Neuron (in vitro differentiated cells): ENCODE data around the gene DNAJC1.
A peak's percentile ranks its signal among the peaks of the same experiment; 100 is the strongest.
"Not testable (repeated sequence)": the region's sequence is repeated elsewhere in the genome, so short reads cannot be mapped to it uniquely, and the experiment has no call there.

Experiments
- H2AFZ ChIP-seq: one replicate; pipeline ENCODE4 v1.6.1; 2013; ENCODE audit warnings: low read depth, mild to moderate bottlenecking, inconsistent platforms, low read length, moderate library complexity
- H3K27me3 ChIP-seq: one replicate; pipeline ENCODE4 v1.6.1; 2013; ENCODE audit warnings: low read length; ENCODE audit not compliant: insufficient read depth
- H3K36me3 ChIP-seq: one replicate; pipeline ENCODE4 v1.6.1; 2013; ENCODE audit warnings: low read length; ENCODE audit not compliant: insufficient read depth
- H3K4me1 ChIP-seq: one replicate; pipeline ENCODE4 v1.6.1; 2013; ENCODE audit warnings: low read length; ENCODE audit not compliant: insufficient read depth
- H3K4me3 ChIP-seq: 2 replicates; pipeline ENCODE4 v1.5.1; 2013; ENCODE audit warnings: mild to moderate bottlenecking, low read length, moderate library complexity
- H3K9me3 ChIP-seq: one replicate; pipeline ENCODE4 v1.6.1; 2013; ENCODE audit warnings: low read length

DNAJC1 gene, protein sequence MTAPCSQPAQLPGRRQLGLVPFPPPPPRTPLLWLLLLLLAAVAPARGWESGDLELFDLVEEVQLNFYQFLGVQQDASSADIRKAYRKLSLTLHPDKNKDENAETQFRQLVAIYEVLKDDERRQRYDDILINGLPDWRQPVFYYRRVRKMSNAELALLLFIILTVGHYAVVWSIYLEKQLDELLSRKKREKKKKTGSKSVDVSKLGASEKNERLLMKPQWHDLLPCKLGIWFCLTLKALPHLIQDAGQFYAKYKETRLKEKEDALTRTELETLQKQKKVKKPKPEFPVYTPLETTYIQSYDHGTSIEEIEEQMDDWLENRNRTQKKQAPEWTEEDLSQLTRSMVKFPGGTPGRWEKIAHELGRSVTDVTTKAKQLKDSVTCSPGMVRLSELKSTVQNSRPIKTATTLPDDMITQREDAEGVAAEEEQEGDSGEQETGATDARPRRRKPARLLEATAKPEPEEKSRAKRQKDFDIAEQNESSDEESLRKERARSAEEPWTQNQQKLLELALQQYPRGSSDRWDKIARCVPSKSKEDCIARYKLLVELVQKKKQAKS

DNA sequence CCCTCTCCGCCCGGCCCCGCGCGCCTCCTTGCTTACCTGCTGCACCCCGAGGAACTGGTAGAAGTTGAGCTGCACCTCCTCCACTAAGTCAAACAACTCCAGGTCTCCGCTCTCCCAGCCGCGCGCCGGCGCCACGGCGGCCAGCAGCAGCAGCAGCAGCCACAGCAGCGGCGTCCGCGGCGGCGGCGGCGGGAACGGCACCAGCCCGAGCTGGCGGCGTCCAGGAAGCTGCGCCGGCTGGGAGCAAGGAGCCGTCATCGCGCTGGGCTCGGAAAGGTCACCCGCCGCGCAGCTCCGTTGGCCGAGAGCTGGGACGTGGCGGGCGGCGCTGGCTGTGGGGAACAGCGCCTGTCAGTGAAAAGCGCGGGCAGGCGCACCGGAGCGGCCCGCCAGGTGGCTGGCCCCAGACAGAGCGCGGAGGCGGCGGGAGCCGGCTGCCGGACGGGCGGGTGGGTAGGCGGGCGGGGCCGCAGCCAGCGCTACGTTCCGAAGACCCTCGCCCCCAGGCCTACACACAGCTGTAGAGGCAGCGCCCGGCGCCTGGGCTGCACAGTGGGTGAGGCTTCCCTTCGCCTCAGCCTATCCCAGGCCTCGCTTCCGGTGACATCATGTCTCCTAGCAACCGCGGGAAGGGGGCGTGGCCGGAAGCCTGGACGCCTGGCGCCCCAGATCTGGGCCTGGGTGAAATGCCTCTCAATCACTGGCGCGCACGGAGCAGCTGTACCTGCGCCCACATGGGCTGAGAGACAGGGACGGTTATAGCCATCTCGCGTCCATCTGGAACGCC lies at the start of gene DNAJC1:
Gene DNAJC1, minus strand, starts transcription at position 554 of the 787 bp plus-strand sequence. Its CDS starts 296 bp downstream, at position 258.
- Histone ChIP-seq H3K9me3 (no peaks in the 10 kb centered on the region), H3K36me3 (no peaks in the 10 kb centered on the region), H2AFZ (peak within 1 kb of the TSS; percentile 95), H3K4me1 (peaks cover 20% of the 10 kb centered on the region), H3K27me3 (no peaks in the 10 kb centered on the region), H3K4me3 (peak within 1 kb of the TSS; percentile 85)

GRCh38 chr10:22053048-22053447 lies 49.5 kb upstream of the DNAJC1 start:
- no peaks in the 10 kb centered on the region for H3K27me3 ChIP-seq
- no peak overlapping the region for H2AFZ ChIP-seq
- no peak overlapping the region for H3K4me3 ChIP-seq
- peaks cover 7% of the 10 kb centered on the region for H3K4me1 ChIP-seq
- H3K36me3 ChIP-seq, result no peaks in the 10 kb centered on the region
- H3K9me3 ChIP-seq, result no peaks in the 10 kb centered on the region

DNA sequence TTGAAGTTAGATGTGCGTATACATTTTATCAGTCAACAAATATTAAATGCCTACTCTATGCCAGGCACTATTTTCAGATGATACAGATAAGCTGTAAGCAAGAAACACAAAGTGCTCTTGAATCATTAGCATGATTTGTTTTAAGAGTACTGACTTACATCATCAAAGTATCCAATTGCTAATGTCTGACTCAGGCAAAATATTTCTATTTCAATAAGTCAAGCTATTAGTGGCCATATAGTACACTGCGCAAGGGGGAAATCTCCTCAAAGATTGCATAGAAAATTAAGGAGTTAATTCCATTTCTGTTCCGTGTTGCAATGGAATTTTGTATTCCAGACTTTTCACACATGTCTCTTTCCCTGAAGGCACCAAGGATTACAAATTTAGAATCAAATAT lies 46.1 kb upstream of the DNAJC1 start:
- no peaks in the 10 kb centered on the region for H3K36me3 ChIP-seq
- no peaks in the 10 kb centered on the region for H3K27me3 ChIP-seq
- H3K4me3 ChIP-seq, result no peak overlapping the region
- no peaks in the 10 kb centered on the region for H3K9me3 ChIP-seq
- H2AFZ ChIP-seq, result no peak overlapping the region
- peaks cover 4% of the 10 kb centered on the region for H3K4me1 ChIP-seq

- no peaks in the 10 kb centered on the region for H3K36me3 ChIP-seq
- no peak overlapping the region for H3K4me3 ChIP-seq
- H3K27me3 ChIP-seq, result no peaks in the 10 kb centered on the region
- no peak overlapping the region for H2AFZ ChIP-seq
- peaks cover 1% of the 10 kb centered on the region for H3K4me1 ChIP-seq
- no peaks in the 10 kb centered on the region for H3K9me3 ChIP-seq
These were observed 44.3 kb upstream of the DNAJC1 start for GRCh38 chr10:22047812-22048211.

DNA sequence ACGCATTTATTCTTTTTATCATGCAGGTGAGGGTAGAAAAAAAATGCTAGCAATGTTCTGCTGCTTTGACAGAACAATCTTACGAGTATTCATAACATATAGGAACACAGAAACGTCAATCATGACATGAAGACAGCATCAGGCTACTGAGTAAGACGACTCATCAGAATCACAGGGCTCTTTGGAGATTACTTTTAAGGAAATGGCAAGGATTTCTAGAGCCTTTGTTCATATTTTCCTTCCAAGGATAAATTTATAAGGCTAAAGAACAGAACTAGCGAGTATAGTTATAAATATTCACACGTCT lies 39.8 kb upstream of the DNAJC1 start:
- H3K9me3 ChIP-seq, result no peaks in the 10 kb centered on the region
- H3K4me3 ChIP-seq, result no peak overlapping the region
- no peak overlapping the region for H2AFZ ChIP-seq
- no peaks in the 10 kb centered on the region for H3K27me3 ChIP-seq
- no peaks in the 10 kb centered on the region for H3K4me1 ChIP-seq
- H3K36me3 ChIP-seq, result no peaks in the 10 kb centered on the region

GRCh38 chr10:22042557-22043326 lies 39.2 kb upstream of the DNAJC1 start:
- no peaks in the 10 kb centered on the region for H3K4me1 ChIP-seq
- no peak overlapping the region for H3K4me3 ChIP-seq
- no peaks in the 10 kb centered on the region for H3K27me3 ChIP-seq
- no peaks in the 10 kb centered on the region for H3K9me3 ChIP-seq
- no peak overlapping the region for H2AFZ ChIP-seq
- H3K36me3 ChIP-seq, result no peaks in the 10 kb centered on the region

DNA sequence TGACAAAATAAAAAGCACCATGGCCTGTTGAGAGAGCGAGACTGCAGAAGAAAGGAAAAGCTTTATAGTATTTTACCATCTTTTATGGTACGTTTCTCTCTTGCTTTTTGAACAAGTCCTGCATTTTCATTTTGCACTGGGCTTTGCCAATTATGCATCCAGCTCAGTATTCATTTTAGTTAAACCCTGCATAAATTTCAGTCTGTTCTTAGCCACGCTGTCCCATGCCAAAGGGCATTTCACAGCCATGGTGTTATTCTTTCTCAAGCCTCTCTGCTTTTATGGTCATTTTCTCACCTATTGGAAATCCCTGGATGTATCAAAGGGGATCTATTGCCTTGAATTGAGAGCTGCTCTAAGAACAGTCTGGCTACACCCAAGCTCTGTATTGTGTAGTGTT lies 30.8 kb upstream of the DNAJC1 start:
- no peak overlapping the region for H2AFZ ChIP-seq
- H3K4me1 ChIP-seq, result no peaks in the 10 kb centered on the region
- H3K9me3 ChIP-seq, result no peaks in the 10 kb centered on the region
- H3K4me3 ChIP-seq, result no peak overlapping the region
- no peaks in the 10 kb centered on the region for H3K27me3 ChIP-seq
- H3K36me3 ChIP-seq, result no peaks in the 10 kb centered on the region

- H3K27me3 ChIP-seq, H3K4me1 ChIP-seq, H3K9me3 ChIP-seq, H2AFZ ChIP-seq, H3K36me3 ChIP-seq, H3K4me3 ChIP-seq: not testable (repeated sequence)
These were observed 28.7 kb upstream of the DNAJC1 start for GRCh38 chr10:22032268-22032667.

- H3K9me3 ChIP-seq, result no peaks in the 10 kb centered on the region
- no peak overlapping the region for H3K4me3 ChIP-seq
- no peak overlapping the region for H2AFZ ChIP-seq
- no peaks in the 10 kb centered on the region for H3K27me3 ChIP-seq
- no peaks in the 10 kb centered on the region for H3K36me3 ChIP-seq
- no peaks in the 10 kb centered on the region for H3K4me1 ChIP-seq
These were observed 26.9 kb upstream of the DNAJC1 start for GRCh38 chr10:22030421-22030820.

DNA sequence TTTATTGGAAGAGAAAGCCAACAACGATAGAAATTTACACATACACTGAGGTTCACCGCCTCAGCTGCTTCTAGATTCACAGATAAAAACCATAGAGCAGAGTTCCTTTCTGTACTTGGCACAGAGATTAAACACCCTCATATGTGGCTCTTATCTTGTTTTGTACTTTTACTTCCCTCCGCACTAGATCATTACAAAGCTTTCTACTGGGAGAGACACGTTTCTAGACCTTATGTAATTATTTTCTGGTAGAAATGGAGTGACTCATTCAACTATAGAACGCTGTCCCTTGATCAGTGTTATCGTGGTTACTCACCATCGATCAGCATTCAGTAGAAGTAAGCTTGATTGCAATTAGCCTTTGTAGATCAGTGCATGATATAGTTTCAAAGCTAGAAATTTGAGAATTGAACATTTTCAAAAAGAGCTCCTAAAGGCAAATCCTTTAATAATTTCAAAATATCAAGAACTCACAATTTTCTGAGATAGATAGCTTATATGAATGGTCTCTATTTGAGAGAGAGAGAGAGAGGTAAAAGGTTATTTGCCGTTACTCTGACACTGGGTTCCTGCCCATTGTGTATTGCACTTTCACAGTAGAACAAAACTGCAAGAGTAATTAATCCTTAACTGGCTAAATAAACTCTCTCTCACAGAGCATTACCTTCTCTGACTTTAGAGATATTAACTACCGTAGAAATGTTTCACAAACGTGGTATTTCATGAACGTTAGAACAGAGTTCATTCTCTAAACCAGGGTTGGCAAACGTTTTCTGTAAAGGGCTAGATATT lies 26.1 kb upstream of the DNAJC1 start:
- no peak overlapping the region for H2AFZ ChIP-seq
- peaks cover 3% of the 10 kb centered on the region for H3K9me3 ChIP-seq
- H3K27me3 ChIP-seq, result no peaks in the 10 kb centered on the region
- H3K4me1 ChIP-seq, result no peaks in the 10 kb centered on the region
- H3K4me3 ChIP-seq, result no peak overlapping the region
- no peaks in the 10 kb centered on the region for H3K36me3 ChIP-seq

- Histone ChIP-seq H3K4me1 (no peaks in the 10 kb centered on the region), H3K4me3 (no peak overlapping the region), H2AFZ (no peak overlapping the region), H3K9me3 (peaks cover 3% of the 10 kb centered on the region), H3K27me3 (no peaks in the 10 kb centered on the region), H3K36me3 (no peaks in the 10 kb centered on the region)
These were observed 24.1 kb upstream of the DNAJC1 start for GRCh38 chr10:22027364-22028238.

GRCh38 chr10:22026287-22026686 lies 22.8 kb upstream of the DNAJC1 start:
- Histone ChIP-seq H3K36me3 (no peaks in the 10 kb centered on the region), H3K27me3 (no peaks in the 10 kb centered on the region), H3K9me3 (peaks cover 3% of the 10 kb centered on the region), H2AFZ (no peak overlapping the region), H3K4me3 (no peak overlapping the region), H3K4me1 (no peaks in the 10 kb centered on the region)
